MM.1S (cell line): ENCODE results near the gene COA3.
A peak's percentile ranks its signal among the peaks of the same experiment; 100 is the strongest.

Experiments
- DNase-seq: peaks from one replicate; pipeline ENCODE4 v3.0.0-alpha.2; 2015
- H2AFZ ChIP-seq: fragments of 300-600 bp; sonication (generic); 2 replicates; pipeline ENCODE4 v1.6.0; 2016; ENCODE audit warnings: antibody characterized with exemption, low read length
- H3F3A ChIP-seq: fragments of 300-600 bp; sonication (generic); 2 replicates; pipeline ENCODE4 v1.6.1; 2016; ENCODE audit warnings: mild to moderate bottlenecking, antibody characterized with exemption, low read length, moderate library complexity, mixed read lengths; ENCODE audit not compliant: insufficient read depth
- H3K27ac ChIP-seq: fragments of 300-600 bp; sonication (generic); 2 replicates; pipeline ENCODE4 v1.5.1; 2016; ENCODE audit warnings: mild to moderate bottlenecking, low read length
- H3K27me3 ChIP-seq: fragments of 300-600 bp; sonication (generic); replicated peaks from 2 replicates; pipeline ENCODE4 v1.6.0; 2016; ENCODE audit warnings: low read length; ENCODE audit not compliant: insufficient read depth
- H3K36me3 ChIP-seq: fragments of 300-600 bp; sonication (generic); replicated peaks from 2 replicates; pipeline ENCODE4 v1.6.1; 2016; ENCODE audit warnings: mild to moderate bottlenecking, low read length, mixed read lengths; ENCODE audit not compliant: insufficient read depth
- H3K4me1 ChIP-seq: fragments of 300-600 bp; sonication (generic); 2 replicates; pipeline ENCODE4 v1.6.1; 2016; ENCODE audit warnings: low read length, mixed read lengths
- H3K4me2 ChIP-seq: fragments of 300-600 bp; sonication (generic); 2 replicates; pipeline ENCODE4 v1.6.0; 2016; ENCODE audit warnings: low read depth, low read length
- H3K4me3 ChIP-seq: fragments of 300-600 bp; sonication (generic); 2 replicates; pipeline ENCODE4 v1.5.1; 2016; ENCODE audit warnings: low read length, mixed read lengths
- H3K79me2 ChIP-seq: fragments of 300-600 bp; sonication (generic); 2 replicates; pipeline ENCODE4 v1.6.1; 2016; ENCODE audit warnings: mixed run types, low read length, mixed read lengths
- H3K9ac ChIP-seq: fragments of 300-600 bp; sonication (generic); 2 replicates; pipeline ENCODE4 v1.6.1; 2016; ENCODE audit warnings: low read length, mixed read lengths
- H3K9me2 ChIP-seq: fragments of 300-600 bp; sonication (generic); replicated peaks from 2 replicates; pipeline ENCODE4 v1.6.1; 2016; ENCODE audit warnings: mild to moderate bottlenecking, low read length, mixed read lengths; ENCODE audit not compliant: insufficient read depth
- H3K9me3 ChIP-seq: fragments of 300-600 bp; sonication (generic); replicated peaks from 2 replicates; pipeline ENCODE4 v1.6.1; 2016; ENCODE audit warnings: mild to moderate bottlenecking, low read length, mixed read lengths; ENCODE audit not compliant: insufficient read depth
- H4K20me1 ChIP-seq: fragments of 300-600 bp; sonication (generic); 2 replicates; pipeline ENCODE4 v1.6.1; 2016; ENCODE audit warnings: mild to moderate bottlenecking, low read length, moderate library complexity, mixed read lengths; ENCODE audit not compliant: insufficient read depth
- CTCF ChIP-seq: fragments of 300-600 bp; sonication (generic); IDR thresholded peaks from 2 replicates; pipeline ENCODE4 v1.5.1; 2016; ENCODE audit warnings: antibody characterized with exemption, low read length, mixed read lengths
- EZH2 ChIP-seq: fragments of 300-600 bp; sonication (generic); optimal IDR thresholded peaks from 2 replicates; pipeline ENCODE3; 2017; ENCODE audit warnings: low read depth, mild to moderate bottlenecking, antibody characterized with exemption, low read length, mixed read lengths
- EZH2phosphoT487 ChIP-seq: fragments of 300-600 bp; sonication (generic); IDR thresholded peaks from 2 replicates; pipeline ENCODE4 v1.6.1; 2018; ENCODE audit warnings: antibody characterized with exemption, low read length

COA3 gene

GRCh38 chr17:42821176-42821575, 22.7 kb upstream of the COA3 start:
- H3K9ac ChIP-seq, result no peak overlapping the region
- no peak for DNase-seq
- TF ChIP-seq CTCF (no peak), EZH2 (no peak), EZH2phosphoT487 (no peak)
- no peak overlapping the region for H2AFZ ChIP-seq
- no peak overlapping the region for H3K27ac ChIP-seq
- H3K79me2 ChIP-seq, result peaks cover 39% of the 10 kb centered on the region
- no peaks in the 10 kb centered on the region for H3K9me3 ChIP-seq
- H3K9me2 ChIP-seq, result no peaks in the 10 kb centered on the region
- H3K36me3 ChIP-seq, result peaks cover 7% of the 10 kb centered on the region; the same call in 1 of the 2 replicates
- no peak overlapping the region for H3K4me2 ChIP-seq
- H3K4me1 ChIP-seq, result 0 out of 2 replicates have a peak, but pooled peaks cover 4% of the 10 kb centered on the region
- 0 out of 2 replicates have a peak, but pooled peaks cover 2% of the 10 kb centered on the region for H3K27me3 ChIP-seq
- no peak overlapping the region for H3K4me3 ChIP-seq
- peaks cover 6% of the 10 kb centered on the region; the same call in 1 of the 2 replicates for H3F3A ChIP-seq
- no peaks in the 10 kb centered on the region for H4K20me1 ChIP-seq

- Histone ChIP-seq H3F3A (peaks cover 6% of the 10 kb centered on the region; the same call in 1 of the 2 replicates), H3K27ac (no peak overlapping the region), H3K9me3 (no peaks in the 10 kb centered on the region), H3K36me3 (peaks cover 7% of the 10 kb centered on the region), H3K27me3 (no peaks in the 10 kb centered on the region), H4K20me1 (no peaks in the 10 kb centered on the region), H3K4me3 (no peak overlapping the region), H3K79me2 (peaks cover 39% of the 10 kb centered on the region), H3K4me1 (0 out of 2 replicates have a peak, but pooled peaks cover 4% of the 10 kb centered on the region), H3K4me2 (no peak overlapping the region), H2AFZ (no peak overlapping the region), H3K9ac (no peak overlapping the region), H3K9me2 (no peaks in the 10 kb centered on the region)
- DNase-seq, result peak; percentile 76
- TF ChIP-seq CTCF (peak; percentile 81), EZH2 (no peak)
Observed at GRCh38 chr17:42819939-42820535, 21.5 kb upstream of the COA3 start.

- Histone ChIP-seq H3K4me1 (0 out of 2 replicates have a peak, but pooled peaks cover 4% of the 10 kb centered on the region), H3K4me3 (no peak overlapping the region), H3K27ac (no peak overlapping the region), H3K79me2 (peaks cover 32% of the 10 kb centered on the region), H4K20me1 (no peaks in the 10 kb centered on the region), H3K9me2 (no peaks in the 10 kb centered on the region), H3K27me3 (no peaks in the 10 kb centered on the region), H3F3A (peaks cover 6% of the 10 kb centered on the region; the same call in 1 of the 2 replicates), H3K36me3 (peaks cover 10% of the 10 kb centered on the region), H3K9me3 (no peaks in the 10 kb centered on the region), H3K9ac (no peak overlapping the region), H3K4me2 (no peak overlapping the region), H2AFZ (no peak overlapping the region)
- DNase-seq, result no peak
- TF ChIP-seq EZH2phosphoT487, result no peak
- TF ChIP-seq CTCF, result no peak
- no peak for TF ChIP-seq EZH2
Observed at GRCh38 chr17:42818379-42818778, 19.9 kb upstream of the COA3 start.
